Activated T-cell treated with anti-CD3 and anti-CD28 coated beads, Interleukin-2, amount 50 U/mL, for 72 hours (primary cell): ENCODE results near the gene KIAA0319L. TPM values are rescaled to one million over a fixed set of nuclear protein-coding genes. Genes with fewer than 3 reads are reported as not detected.

Experiments
- ATAC-seq, 2 donors: fragments of 150-1000 bp; cut with Tn5 transposase; replicated peaks in 1 of 2; 2 replicates each; pipeline ENCODE4 v1.10.0; 2021; ENCODE audit warnings: moderate library complexity in 2 of 2, mild to moderate bottlenecking in 1 of 2
- DNase-seq, 2 donors: peaks; one replicate each; pipeline ENCODE4 v3.0.0; 2021 to 2022; ENCODE audit warnings: mixed read lengths in 1 of 2
- H3K27ac Mint-ChIP-seq: one replicate; pipeline ENCODE4 v1.8.0; 2022; ENCODE audit warnings: mild to moderate bottlenecking, moderate library complexity, mixed read lengths
- H3K27me3 Mint-ChIP-seq: one replicate; pipeline ENCODE4 v1.8.0; 2022; ENCODE audit warnings: low read depth, mixed read lengths
- H3K36me3 Mint-ChIP-seq, 2 donors: one replicate each; pipeline ENCODE4 v1.8.0; 2022; ENCODE audit warnings: mixed read lengths in 2 of 2, mild to moderate bottlenecking in 1 of 2; ENCODE audit not compliant: insufficient read depth in 2 of 2
- H3K4me1 Mint-ChIP-seq: one replicate; pipeline ENCODE4 v1.8.0; 2022; ENCODE audit warnings: low read depth, mixed read lengths
- H3K4me3 Mint-ChIP-seq, 2 donors: one replicate each; pipeline ENCODE4 v1.8.0; 2022; ENCODE audit warnings: mild to moderate bottlenecking in 2 of 2, mixed read lengths in 2 of 2, moderate library complexity in 2 of 2
- H3K9me3 Mint-ChIP-seq, 2 donors: one replicate each; pipeline ENCODE4 v1.8.0; 2022; ENCODE audit warnings: mixed read lengths in 2 of 2
- total RNA-seq, 2 donors: library from RNA; stranded (reverse); gene quantifications; one replicate each; pipeline ENCODE4 v1.2.3, GENCODE V29; 2022

The KIAA0319L gene
- total RNA-seq, 2 donors from 2014 or later: 44.3 to 60.9 TPM

- peak overlapping the region; percentile 95 for H3K27ac Mint-ChIP-seq
- H3K27me3 Mint-ChIP-seq: no peaks in the 10 kb centered on the region
- H3K4me3 Mint-ChIP-seq: peak overlapping the region; percentile 70 to 79
- H3K36me3 Mint-ChIP-seq: peaks cover 4 to 7% of the 10 kb centered on the region in 2 donors
- H3K4me1 Mint-ChIP-seq: peaks cover 62% of the 10 kb centered on the region
- H3K9me3 Mint-ChIP-seq: peaks cover 0 to 2% of the 10 kb centered on the region in 2 donors
- DNase-seq (peak; percentile 64 to 68), ATAC-seq (peak; percentile 84 to 89)
Observed at GRCh38 chr1:35505911-35506798, 51.0 kb downstream of the KIAA0319L start.

GRCh38 chr1:35502242-35502641, 55.0 kb downstream of the KIAA0319L start:
- Mint-ChIP-seq H3K9me3 (peaks cover 0 to 2% of the 10 kb centered on the region in 2 donors), H3K27me3 (no peaks in the 10 kb centered on the region), H3K36me3 (peaks cover 4 to 6% of the 10 kb centered on the region in 2 donors), H3K4me3 (no peak overlapping the region), H3K27ac (no peak overlapping the region), H3K4me1 (peaks cover 54% of the 10 kb centered on the region)
- ATAC-seq: no peak
- no peak for DNase-seq

DNA sequence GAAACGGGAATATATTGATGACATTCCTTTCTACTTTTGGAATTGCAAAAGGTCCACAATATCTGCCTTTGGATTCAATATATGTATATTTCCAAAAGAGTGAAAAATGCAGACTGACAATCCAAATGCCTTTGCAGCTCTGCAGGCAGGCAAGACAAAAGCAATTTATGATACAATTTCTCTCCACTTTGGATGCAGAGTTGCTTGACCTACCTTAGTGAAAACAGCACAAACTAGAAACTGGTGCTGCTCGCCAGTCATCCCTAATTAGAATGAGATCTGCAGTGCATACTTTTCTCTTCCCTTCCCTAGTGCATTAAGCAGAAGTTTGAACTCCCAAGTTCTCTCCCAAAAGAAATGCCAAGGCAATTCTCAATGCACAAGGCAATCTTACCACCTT, 56.8 kb downstream of the KIAA0319L start:
- no peak for DNase-seq
- Mint-ChIP-seq H3K27me3 (no peaks in the 10 kb centered on the region), H3K4me3 (peak overlapping the region in 1 of 2 donors; percentile 13), H3K9me3 (peaks cover 0 to 2% of the 10 kb centered on the region in 2 donors), H3K27ac (peak overlapping the region; percentile 5), H3K36me3 (peaks cover 4% of the 10 kb centered on the region in 2 donors), H3K4me1 (peaks cover 35% of the 10 kb centered on the region)
- ATAC-seq: no peak

DNA sequence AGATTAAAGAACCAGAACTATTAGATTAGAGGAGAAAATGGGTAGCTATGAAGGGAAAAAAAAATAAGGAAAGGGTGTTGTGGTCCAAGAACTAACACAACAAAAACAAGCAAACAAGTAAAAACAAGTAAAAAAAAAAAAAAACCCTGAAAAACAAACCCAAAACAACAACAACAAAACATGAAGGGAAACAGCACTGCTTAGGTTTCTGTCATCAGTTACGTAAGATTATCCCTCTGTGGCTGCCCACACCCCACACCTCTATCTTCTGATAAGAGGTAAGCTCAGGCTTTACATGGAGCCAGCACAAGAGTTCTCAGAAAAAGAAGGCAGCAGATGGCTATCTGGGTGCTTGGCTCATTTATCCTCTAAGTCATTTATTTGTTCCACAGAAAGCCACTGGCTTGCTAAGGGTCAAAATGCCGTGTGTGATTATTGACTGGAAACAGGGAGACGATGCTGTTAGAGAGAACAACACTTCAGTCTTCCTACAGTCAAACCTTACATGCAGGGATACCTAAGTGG, 57.5 kb downstream of the KIAA0319L start:
- H3K4me1 Mint-ChIP-seq: peaks cover 32% of the 10 kb centered on the region
- peaks cover 2 to 4% of the 10 kb centered on the region in 2 donors for H3K36me3 Mint-ChIP-seq
- DNase-seq (peak; percentile 31 to 32), ATAC-seq (peak; percentile 73 to 85)
- peaks cover 0 to 2% of the 10 kb centered on the region in 2 donors for H3K9me3 Mint-ChIP-seq
- H3K27me3 Mint-ChIP-seq: no peaks in the 10 kb centered on the region
- H3K27ac Mint-ChIP-seq: peak overlapping the region; percentile 86
- peak overlapping the region in 1 of 2 donors; percentile 69 for H3K4me3 Mint-ChIP-seq

GRCh38 chr1:35499231-35499630, 58.0 kb downstream of the KIAA0319L start:
- H3K4me3 Mint-ChIP-seq: peak overlapping the region in 1 of 2 donors; percentile 69
- ATAC-seq (no peak), DNase-seq (no peak)
- peaks cover 32% of the 10 kb centered on the region for H3K4me1 Mint-ChIP-seq
- peaks cover 2 to 4% of the 10 kb centered on the region in 2 donors for H3K36me3 Mint-ChIP-seq
- no peaks in the 10 kb centered on the region for H3K27me3 Mint-ChIP-seq
- H3K27ac Mint-ChIP-seq: peak overlapping the region; percentile 86
- H3K9me3 Mint-ChIP-seq: peaks cover 0 to 2% of the 10 kb centered on the region in 2 donors

DNA sequence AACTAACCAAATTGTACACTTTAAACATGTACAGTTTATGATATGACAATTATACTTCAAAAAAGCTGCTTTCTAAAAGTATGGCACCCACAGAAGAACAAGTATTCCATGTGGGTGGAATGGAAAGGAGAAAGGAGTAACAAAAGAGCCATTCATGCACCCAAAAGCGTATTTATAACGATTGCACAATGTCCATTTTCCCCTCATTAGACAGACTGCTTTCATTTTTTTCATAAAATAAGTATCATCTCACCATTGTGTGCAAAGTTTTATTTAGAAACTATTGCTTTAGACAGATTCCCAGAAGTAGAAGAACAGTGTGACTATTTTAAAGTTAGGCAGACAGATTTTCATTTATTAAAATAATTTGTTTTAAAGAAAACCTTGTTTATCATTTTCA, 59.6 kb downstream of the KIAA0319L start:
- no peak overlapping the region for H3K27ac Mint-ChIP-seq
- ATAC-seq (no peak), DNase-seq (no peak)
- H3K9me3 Mint-ChIP-seq: peaks cover 0 to 1% of the 10 kb centered on the region in 2 donors
- H3K27me3 Mint-ChIP-seq: no peaks in the 10 kb centered on the region
- H3K36me3 Mint-ChIP-seq: peaks cover 0 to 3% of the 10 kb centered on the region in 2 donors
- peaks cover 32% of the 10 kb centered on the region for H3K4me1 Mint-ChIP-seq
- no peak overlapping the region for H3K4me3 Mint-ChIP-seq

DNA sequence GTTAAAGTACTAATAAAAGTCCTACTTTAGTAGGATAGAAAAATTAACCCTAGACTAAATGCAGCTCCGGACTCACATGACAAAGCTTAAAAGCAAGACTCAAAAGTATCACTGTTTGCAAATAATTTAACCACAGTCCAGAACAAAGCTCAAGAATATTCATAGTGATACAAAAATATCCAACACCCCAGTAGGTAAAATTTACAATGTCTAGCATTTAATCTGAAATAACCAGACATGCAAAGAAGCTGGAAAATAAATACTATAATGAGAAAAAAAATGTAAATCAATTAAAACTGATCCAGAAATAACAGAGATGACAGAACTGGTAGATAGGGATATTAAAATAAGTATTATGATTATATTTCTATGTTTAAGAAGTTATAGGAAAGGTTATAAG, 67.0 kb downstream of the KIAA0319L start:
- Mint-ChIP-seq H3K9me3 (peaks cover 3 to 14% of the 10 kb centered on the region in 2 donors), H3K27me3 (no peaks in the 10 kb centered on the region), H3K4me1 (peaks cover 12% of the 10 kb centered on the region), H3K4me3 (no peak overlapping the region), H3K27ac (no peak overlapping the region), H3K36me3 (peaks cover 9 to 12% of the 10 kb centered on the region in 2 donors)
- DNase-seq: no peak
- ATAC-seq: no peak

- H3K36me3 Mint-ChIP-seq: peaks cover 9 to 12% of the 10 kb centered on the region in 2 donors
- ATAC-seq (no peak), DNase-seq (no peak)
- no peak overlapping the region for H3K27ac Mint-ChIP-seq
- H3K4me1 Mint-ChIP-seq: peaks cover 12% of the 10 kb centered on the region
- H3K4me3 Mint-ChIP-seq: no peak overlapping the region
- H3K9me3 Mint-ChIP-seq: peaks cover 3 to 14% of the 10 kb centered on the region in 2 donors
- no peaks in the 10 kb centered on the region for H3K27me3 Mint-ChIP-seq
Observed at GRCh38 chr1:35488336-35488735, 68.9 kb downstream of the KIAA0319L start.

DNA sequence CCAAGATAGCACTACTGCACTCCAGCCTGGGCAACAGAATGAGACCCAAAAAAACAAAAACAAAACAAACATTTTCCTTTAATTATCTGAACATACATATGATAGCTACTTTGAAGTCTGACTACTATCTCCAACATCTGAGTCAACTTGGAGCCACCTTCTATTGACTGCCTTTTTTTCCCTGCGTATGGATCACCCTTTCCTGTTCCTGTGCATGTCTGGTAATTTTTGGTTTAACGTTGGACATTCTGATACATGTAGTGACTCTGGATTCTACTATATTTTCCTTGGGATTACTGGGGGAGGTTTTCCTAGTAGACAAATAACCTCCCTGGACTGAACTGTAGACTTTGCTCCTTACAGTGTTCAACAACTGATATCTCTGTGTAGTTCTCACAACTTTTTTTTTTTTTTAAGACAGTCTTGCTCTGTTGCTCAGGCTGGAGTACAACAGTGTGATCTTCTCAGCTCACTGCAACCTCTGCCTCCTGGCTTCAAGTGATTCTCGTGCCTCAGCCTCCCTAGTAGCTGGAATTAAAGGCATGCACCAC, 70.3 kb downstream of the KIAA0319L start:
- DNase-seq (no peak), ATAC-seq (no peak)
- no peak overlapping the region for H3K27ac Mint-ChIP-seq
- no peak overlapping the region for H3K4me3 Mint-ChIP-seq
- peaks cover 12% of the 10 kb centered on the region for H3K4me1 Mint-ChIP-seq
- H3K27me3 Mint-ChIP-seq: no peaks in the 10 kb centered on the region
- peaks cover 7 to 15% of the 10 kb centered on the region in 2 donors for H3K36me3 Mint-ChIP-seq
- peaks cover 3 to 14% of the 10 kb centered on the region in 2 donors for H3K9me3 Mint-ChIP-seq

DNA sequence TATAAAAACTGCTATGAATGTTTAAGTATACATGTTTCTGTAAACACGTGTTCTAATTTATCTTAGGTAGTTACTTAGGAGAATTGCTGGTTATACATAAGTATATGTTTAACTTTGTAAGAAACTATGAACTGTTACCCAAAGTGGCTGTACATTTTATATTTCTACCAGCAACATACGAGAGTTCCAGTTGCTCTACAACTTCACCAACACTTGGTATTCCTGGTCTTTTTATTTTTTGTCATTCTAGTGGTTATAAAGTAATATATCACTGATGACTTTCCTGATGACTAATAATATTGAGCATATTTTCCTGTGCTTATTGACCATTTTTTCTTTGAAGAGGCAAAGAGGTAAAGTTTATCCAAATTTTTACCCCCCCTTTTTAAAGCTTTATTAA, 76.0 kb downstream of the KIAA0319L start:
- no peak overlapping the region for H3K4me3 Mint-ChIP-seq
- H3K36me3 Mint-ChIP-seq: peaks cover 3 to 13% of the 10 kb centered on the region in 2 donors
- H3K4me1 Mint-ChIP-seq: no peaks in the 10 kb centered on the region
- no peak for DNase-seq
- no peak overlapping the region for H3K27ac Mint-ChIP-seq
- ATAC-seq: no peak
- H3K27me3 Mint-ChIP-seq: no peaks in the 10 kb centered on the region
- H3K9me3 Mint-ChIP-seq: peaks cover 0 to 1% of the 10 kb centered on the region in 2 donors

- no peak overlapping the region for H3K27ac Mint-ChIP-seq
Observed at GRCh38 chr1:35477870-35478269, 79.3 kb downstream of the KIAA0319L start.

GRCh38 chr1:35475856-35476674, 81.1 kb downstream of the KIAA0319L start:
- Mint-ChIP-seq H3K9me3 (peaks cover 0 to 1% of the 10 kb centered on the region in 2 donors), H3K4me3 (no peak overlapping the region), H3K4me1 (no peaks in the 10 kb centered on the region), H3K27me3 (no peaks in the 10 kb centered on the region), H3K36me3 (peaks cover 5 to 22% of the 10 kb centered on the region in 2 donors), H3K27ac (peak overlapping the region; percentile 7)
- no peak for ATAC-seq
- no peak for DNase-seq

More at GRCh38 chr1:35477870-35478269, 79.3 kb downstream of the KIAA0319L start:
- Mint-ChIP-seq H3K4me1 (no peaks in the 10 kb centered on the region), H3K36me3 (peaks cover 5 to 21% of the 10 kb centered on the region in 2 donors), H3K9me3 (peaks cover 0 to 1% of the 10 kb centered on the region in 2 donors), H3K4me3 (no peak overlapping the region), H3K27me3 (no peaks in the 10 kb centered on the region)
- ATAC-seq: no peak
- DNase-seq: no peak
